ENCODE data around the gene OSTM1. TPM values are rescaled to one million over a fixed set of nuclear protein-coding genes. Genes with fewer than 3 reads are reported as not detected.

Gene OSTM1, protein sequence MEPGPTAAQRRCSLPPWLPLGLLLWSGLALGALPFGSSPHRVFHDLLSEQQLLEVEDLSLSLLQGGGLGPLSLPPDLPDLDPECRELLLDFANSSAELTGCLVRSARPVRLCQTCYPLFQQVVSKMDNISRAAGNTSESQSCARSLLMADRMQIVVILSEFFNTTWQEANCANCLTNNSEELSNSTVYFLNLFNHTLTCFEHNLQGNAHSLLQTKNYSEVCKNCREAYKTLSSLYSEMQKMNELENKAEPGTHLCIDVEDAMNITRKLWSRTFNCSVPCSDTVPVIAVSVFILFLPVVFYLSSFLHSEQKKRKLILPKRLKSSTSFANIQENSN
- total RNA-seq = 10 to 100 TPM; 44.6 to 73.1 TPM

DNA sequence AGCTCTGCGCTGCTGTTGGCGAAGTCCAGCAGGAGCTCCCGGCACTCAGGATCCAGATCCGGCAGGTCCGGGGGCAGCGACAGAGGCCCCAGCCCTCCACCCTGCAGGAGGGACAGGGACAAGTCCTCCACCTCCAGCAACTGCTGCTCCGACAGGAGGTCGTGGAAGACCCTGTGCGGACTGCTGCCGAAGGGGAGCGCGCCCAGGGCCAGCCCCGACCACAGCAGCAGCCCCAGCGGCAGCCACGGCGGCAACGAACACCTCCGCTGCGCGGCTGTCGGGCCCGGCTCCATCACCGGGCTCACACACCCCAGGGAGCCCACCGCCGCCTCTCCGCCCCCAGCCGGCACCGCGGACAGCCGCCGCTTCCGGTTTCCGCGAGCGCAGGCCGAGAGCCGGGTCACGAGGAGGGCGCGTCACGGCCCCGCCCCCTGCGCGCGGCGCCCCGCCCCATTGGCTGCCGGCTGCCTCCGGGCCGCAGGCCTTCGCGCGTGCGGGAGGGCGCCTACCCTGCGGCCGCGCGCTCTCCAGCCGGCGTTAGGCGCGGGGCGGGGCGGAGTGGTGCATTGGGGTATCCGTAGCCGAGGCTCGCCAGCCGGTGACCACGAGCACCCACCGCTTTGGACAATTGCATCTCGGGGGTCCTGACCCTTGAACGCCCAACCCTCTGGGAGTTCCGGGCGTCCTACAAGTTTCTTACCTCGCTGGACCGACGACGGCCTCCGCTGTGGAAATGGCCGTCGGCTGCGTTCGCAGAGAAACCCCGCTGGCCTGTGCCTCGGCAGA, at the start of gene OSTM1:
Gene OSTM1, minus strand, starts transcription at position 383 of the 786 bp plus-strand sequence. Its CDS starts 90 bp downstream, at position 293.
- Histone ChIP-seq H3K27ac (peak within 1 kb of the TSS; percentile 70 to 80), H3K27me3 (replicated peaks; ENCODE audit: insufficient read depth) (no peaks in the 10 kb centered on the region), H3K36me3 (no peaks in the 10 kb centered on the region), H3K4me1 (replicated peaks) (peaks cover 4% of the 10 kb centered on the region), H3K4me3 (peak within 1 kb of the TSS; percentile 85 to 87), H3K9me3 (no peaks in the 10 kb centered on the region)
- under 1% methylated on average over 60 of the region's 86 CpGs for WGBS
- DNase-seq (ENCODE audit: low spot score) = peak; percentile 84
- intact Hi-C loops (cut with DNase I) = no loop called here
- TF ChIP-seq POLR2A (IDR thresholded peaks at IDR 0.05) (peak; percentile 81), POLR2AphosphoS5 (IDR thresholded peaks at IDR 0.05) (no peak)
- TF ChIP-seq, protein P1, sequence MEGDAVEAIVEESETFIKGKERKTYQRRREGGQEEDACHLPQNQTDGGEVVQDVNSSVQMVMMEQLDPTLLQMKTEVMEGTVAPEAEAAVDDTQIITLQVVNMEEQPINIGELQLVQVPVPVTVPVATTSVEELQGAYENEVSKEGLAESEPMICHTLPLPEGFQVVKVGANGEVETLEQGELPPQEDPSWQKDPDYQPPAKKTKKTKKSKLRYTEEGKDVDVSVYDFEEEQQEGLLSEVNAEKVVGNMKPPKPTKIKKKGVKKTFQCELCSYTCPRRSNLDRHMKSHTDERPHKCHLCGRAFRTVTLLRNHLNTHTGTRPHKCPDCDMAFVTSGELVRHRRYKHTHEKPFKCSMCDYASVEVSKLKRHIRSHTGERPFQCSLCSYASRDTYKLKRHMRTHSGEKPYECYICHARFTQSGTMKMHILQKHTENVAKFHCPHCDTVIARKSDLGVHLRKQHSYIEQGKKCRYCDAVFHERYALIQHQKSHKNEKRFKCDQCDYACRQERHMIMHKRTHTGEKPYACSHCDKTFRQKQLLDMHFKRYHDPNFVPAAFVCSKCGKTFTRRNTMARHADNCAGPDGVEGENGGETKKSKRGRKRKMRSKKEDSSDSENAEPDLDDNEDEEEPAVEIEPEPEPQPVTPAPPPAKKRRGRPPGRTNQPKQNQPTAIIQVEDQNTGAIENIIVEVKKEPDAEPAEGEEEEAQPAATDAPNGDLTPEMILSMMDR (IDR thresholded peaks at IDR 0.05) = peak in 1 of 4 experiments; percentile 6

DNA sequence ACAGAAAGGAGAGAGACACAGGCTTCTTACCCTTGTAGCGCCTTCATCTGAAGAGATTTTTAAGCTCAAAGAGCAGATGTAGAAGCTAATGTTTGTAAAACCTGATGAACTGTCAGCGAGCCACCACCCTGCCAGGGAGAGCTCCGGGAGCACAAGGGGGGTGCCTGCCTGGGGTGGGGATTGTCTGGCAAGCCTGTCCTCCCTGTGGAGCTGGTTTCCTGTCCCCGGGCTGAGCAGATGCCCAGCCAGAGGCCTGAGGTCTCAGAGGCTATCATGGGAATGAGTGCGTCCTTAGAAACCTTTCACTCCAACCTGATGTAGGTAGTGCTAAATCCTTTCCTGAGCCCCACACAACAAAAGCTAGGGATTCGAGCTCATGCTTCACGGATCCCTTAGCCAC, 49.4 kb upstream of the OSTM1 start:
- H3K27me3 ChIP-seq (replicated peaks; ENCODE audit: insufficient read depth) = peaks cover 9% of the 10 kb centered on the region
- intact Hi-C loops (cut with DNase I) = no loop called here
- WGBS = 27% methylated on average over 7 of the region's 7 CpGs

DNA sequence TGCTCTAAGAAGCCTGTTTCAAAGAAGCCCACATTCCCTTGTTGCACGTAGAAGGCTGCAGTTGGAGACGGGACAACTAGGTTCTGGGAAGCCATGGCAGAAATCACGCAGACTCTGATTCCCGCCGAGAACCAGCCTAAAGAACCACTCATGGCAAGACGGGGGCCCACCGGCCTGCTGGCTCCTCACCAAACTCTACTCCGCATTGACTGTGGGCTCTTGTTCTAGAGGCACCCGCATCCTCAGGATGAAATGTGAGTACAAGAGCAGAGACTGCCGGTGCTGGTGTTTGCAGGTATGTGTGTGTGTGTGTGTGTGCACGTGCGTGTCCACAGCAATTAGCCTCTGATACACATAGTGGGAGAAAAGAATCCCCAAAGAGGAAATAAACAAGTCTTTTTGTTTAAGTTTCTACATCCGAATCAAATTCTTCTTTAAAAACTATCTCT, 49.0 kb upstream of the OSTM1 start:
- peaks cover 10% of the 10 kb centered on the region for H3K27me3 ChIP-seq (replicated peaks; ENCODE audit: insufficient read depth)

More for the DNA sequence above, 49.4 kb upstream of the OSTM1 start:
- TF ChIP-seq POLR2A (IDR thresholded peaks at IDR 0.05) = no peak
- TF ChIP-seq POLR2AphosphoS5 (IDR thresholded peaks at IDR 0.05) = no peak
- TF ChIP-seq, protein P1 (IDR thresholded peaks at IDR 0.05) = no peak
- no peaks in the 10 kb centered on the region for H3K9me3 ChIP-seq
- H3K4me3 ChIP-seq = no peak overlapping the region
- H3K4me1 ChIP-seq (replicated peaks) = no peaks in the 10 kb centered on the region
- no peaks in the 10 kb centered on the region for H3K36me3 ChIP-seq
- H3K27ac ChIP-seq = no peak overlapping the region
- DNase-seq (ENCODE audit: low spot score) = no peak

DNA sequence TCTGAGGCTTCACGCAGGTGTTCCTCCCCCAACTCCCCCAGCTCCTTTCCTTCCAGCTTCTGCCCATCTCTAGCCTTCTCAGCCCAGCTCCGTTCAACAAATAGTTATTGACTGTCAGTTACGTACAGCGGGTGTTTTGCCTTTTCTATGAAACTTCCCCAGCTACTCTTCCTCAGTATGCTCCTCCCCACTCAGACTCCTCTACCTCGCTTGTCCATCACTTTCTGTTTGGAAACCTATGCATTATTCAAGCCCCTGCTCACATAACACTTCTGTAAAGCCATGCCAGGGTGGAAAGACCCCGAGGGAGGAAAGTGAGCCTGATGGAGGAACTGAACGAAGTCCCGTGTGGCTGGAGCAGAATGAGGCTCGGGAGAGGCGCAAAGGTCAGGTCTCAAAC, 47.1 kb upstream of the OSTM1 start:
- Histone ChIP-seq H3K4me3 (no peak overlapping the region), H3K27me3 (replicated peaks; ENCODE audit: insufficient read depth) (peaks cover 10% of the 10 kb centered on the region), H3K36me3 (no peaks in the 10 kb centered on the region), H3K9me3 (no peaks in the 10 kb centered on the region), H3K27ac (no peak overlapping the region), H3K4me1 (replicated peaks) (no peaks in the 10 kb centered on the region)
- 60% methylated on average over 10 of the region's 10 CpGs for WGBS
- TF ChIP-seq POLR2A (IDR thresholded peaks at IDR 0.05) = no peak
- TF ChIP-seq, protein P1 (IDR thresholded peaks at IDR 0.05) = no peak
- TF ChIP-seq POLR2AphosphoS5 (IDR thresholded peaks at IDR 0.05) = no peak
- no peak for DNase-seq (ENCODE audit: low spot score)
- intact Hi-C loops (cut with DNase I) = no loop called here

More for the DNA sequence above, 49.0 kb upstream of the OSTM1 start:
- 27% methylated on average over 13 of the region's 13 CpGs for WGBS
- Histone ChIP-seq H3K4me1 (replicated peaks) (no peaks in the 10 kb centered on the region), H3K27ac (no peak overlapping the region), H3K36me3 (no peaks in the 10 kb centered on the region), H3K9me3 (no peaks in the 10 kb centered on the region), H3K4me3 (no peak overlapping the region)
- no peak for TF ChIP-seq POLR2AphosphoS5 (IDR thresholded peaks at IDR 0.05)
- TF ChIP-seq POLR2A (IDR thresholded peaks at IDR 0.05) = no peak
- TF ChIP-seq, protein P1 (IDR thresholded peaks at IDR 0.05) = no peak
- intact Hi-C loops (cut with DNase I) = no loop called here
- no peak for DNase-seq (ENCODE audit: low spot score)

Measured in prostate gland (tissue), 2 donors.